Cardiac muscle cell (in vitro differentiated cells and primary cell): ENCODE data around the gene RPS6KC1. TPM values are rescaled to one million over a fixed set of nuclear protein-coding genes. Genes with fewer than 3 reads are reported as not detected.

Experiments
- DNase-seq, 2 donors: peaks; one replicate each; pipeline versions ENCODE4 v3.0.0 to v3.0.0-alpha.2; 2010 to 2017; ENCODE audit warnings: low read depth in 1 of 2, low spot score in 1 of 2
- H3K27ac ChIP-seq: fragments of 200-600 bp; sonication (generic); 2 replicates; pipeline ENCODE4 v1.5.1; 2016
- H3K27me3 ChIP-seq: fragments of 200-600 bp; sonication (generic); 2 replicates; pipeline ENCODE4 v1.6.0; 2016; ENCODE audit warnings: control low read depth
- H3K36me3 ChIP-seq: fragments of 200-600 bp; sonication (generic); 2 replicates; pipeline ENCODE4 v1.5.1; 2016; ENCODE audit warnings: control low read depth
- H3K4me1 ChIP-seq: fragments of 200-600 bp; sonication (generic); 2 replicates; pipeline ENCODE4 v1.8.1; 2017; ENCODE audit warnings: low read depth, mild to moderate bottlenecking, mixed run types
- H3K4me3 ChIP-seq: fragments of 200-600 bp; sonication (generic); 2 replicates; pipeline ENCODE4 v1.5.1; 2016; ENCODE audit warnings: mild to moderate bottlenecking
- H3K9me3 ChIP-seq: fragments of 200-600 bp; sonication (generic); 2 replicates; pipeline ENCODE4 v1.5.1; 2017; ENCODE audit warnings: low read depth, mild to moderate bottlenecking, control low read depth
- CTCF ChIP-seq: IDR thresholded peaks from 2 replicates; pipeline ENCODE4 v1.5.1; 2012; ENCODE audit warnings: low read depth, mild to moderate bottlenecking, low read length
- polyA plus RNA-seq: library from polyadenylated mRNA; unstranded; fragments of >200 nt; fragmentation: Nextera tagmentation; extraction: Ambion mirVana; gene quantifications from 2 replicates; pipeline ENCODE4 v1.2.1, GENCODE V29; 2016
- total RNA-seq: library from RNA; depleted of rRNA; stranded (reverse); fragments of >200 nt; gene quantifications from 2 replicates; pipeline ENCODE4 v1.2.3, GENCODE V29; 2016

The RPS6KC1 gene
- total and polyA plus RNA-seq, 2 experiments from 2014 or later: 12.5 to 17.9 TPM

GRCh38 chr1:213057264-213058059 lies 6.4 kb downstream of the RPS6KC1 start:
- Histone ChIP-seq H3K27me3 (no peaks in the 10 kb centered on the region), H3K27ac (no peak overlapping the region), H3K36me3 (no peaks in the 10 kb centered on the region), H3K4me3 (no peak overlapping the region), H3K4me1 (no peaks in the 10 kb centered on the region), H3K9me3 (no peaks in the 10 kb centered on the region)
- DNase-seq: no peak
- no peak for TF ChIP-seq CTCF

- H3K4me1 ChIP-seq: no peaks in the 10 kb centered on the region
- H3K36me3 ChIP-seq: no peaks in the 10 kb centered on the region
- no peak for DNase-seq
- no peak overlapping the region for H3K27ac ChIP-seq
- H3K4me3 ChIP-seq: no peak overlapping the region
- H3K27me3 ChIP-seq: no peaks in the 10 kb centered on the region
- TF ChIP-seq CTCF: no peak
- H3K9me3 ChIP-seq: no peaks in the 10 kb centered on the region
These were observed 9.8 kb downstream of the RPS6KC1 start for GRCh38 chr1:213060836-213061235.

- H3K4me3 ChIP-seq: no peak overlapping the region
- no peak for DNase-seq
- H3K4me1 ChIP-seq: no peaks in the 10 kb centered on the region
- no peak for TF ChIP-seq CTCF
- no peak overlapping the region for H3K27ac ChIP-seq
- no peaks in the 10 kb centered on the region for H3K36me3 ChIP-seq
- no peaks in the 10 kb centered on the region for H3K9me3 ChIP-seq
- H3K27me3 ChIP-seq: no peaks in the 10 kb centered on the region
These were observed 10.2 kb downstream of the RPS6KC1 start for GRCh38 chr1:213061263-213061662.

- no peak for TF ChIP-seq CTCF
- Histone ChIP-seq H3K9me3 (no peaks in the 10 kb centered on the region), H3K27ac (no peak overlapping the region), H3K27me3 (no peaks in the 10 kb centered on the region), H3K4me1 (no peaks in the 10 kb centered on the region), H3K36me3 (no peaks in the 10 kb centered on the region), H3K4me3 (no peak overlapping the region)
- DNase-seq: no peak
These were observed 14.8 kb downstream of the RPS6KC1 start for GRCh38 chr1:213065800-213066199.

- no peak for DNase-seq
- no peak overlapping the region for H3K4me3 ChIP-seq
- H3K27me3 ChIP-seq: no peaks in the 10 kb centered on the region
- no peak for TF ChIP-seq CTCF
- H3K4me1 ChIP-seq: no peaks in the 10 kb centered on the region
- no peaks in the 10 kb centered on the region for H3K36me3 ChIP-seq
- no peaks in the 10 kb centered on the region for H3K9me3 ChIP-seq
- no peak overlapping the region for H3K27ac ChIP-seq
These were observed 15.3 kb downstream of the RPS6KC1 start for GRCh38 chr1:213066363-213066762.
